ENCODE results near the gene LRRC2. TPM values are rescaled to one million over a fixed set of nuclear protein-coding genes. Genes with fewer than 3 reads are reported as not detected.

The LRRC2 gene
- total and polyA plus RNA-seq, 2 of the 13 experiments (the other 11 are each of a cell fraction or from before 2014, with no cell fraction given), result 0.27 to 0.58 TPM

- no peaks in the 10 kb centered on the region for H3K9me3 ChIP-seq (ENCODE audit: low read length)
- no peaks in the 10 kb centered on the region for H4K20me1 ChIP-seq (ENCODE audit: insufficient read depth, low read length)
- ATAC-seq, result peak; percentile 99
- no peaks in the 10 kb centered on the region for H3K36me3 ChIP-seq (replicated peaks in 1 of 2; ENCODE audit: control insufficient read depth in 1 of 2, insufficient read depth in 2 of 2, low read length in 2 of 2)
- H3K4me1 ChIP-seq (ENCODE audit: insufficient read depth, low read length), result peaks cover 16% of the 10 kb centered on the region
- H3K27ac ChIP-seq (ENCODE audit: extremely low read length, insufficient read depth, low read length), result peak overlapping the region; percentile 76
- peak overlapping the region; percentile 64 for H3K9ac ChIP-seq (ENCODE audit: insufficient read depth, low read depth, low read length)
- no peaks in the 10 kb centered on the region for H3K27me3 ChIP-seq (ENCODE audit: control insufficient read depth in 1 of 2, insufficient read depth in 2 of 2, low read length in 2 of 2)
- H3K79me2 ChIP-seq (ENCODE audit: insufficient read depth, low read length), result no peaks in the 10 kb centered on the region
- ChIA-PET CTCF (ENCODE audit: low intra/inter-chr PET ratio, low total read pairs) (interaction anchor here (0.8 to 2.2 kb wide), 2 partner anchors 67 to 70 kb away, joined by 4 to 32 read pairs; no protein-coding TSS in a partner anchor), POLR2A (interaction anchor here (0.6 to 2.1 kb wide), 9 partner anchors 8 to 386 kb away, joined by 3 to 50 read pairs (median 4); no protein-coding TSS in a partner anchor)
- TSS peak; percentile 85 for BruUV-seq (replicated peaks)
- in situ Hi-C loops (cut with HindIII; ENCODE audit: extremely low pct_ligation_motif_present, low pct_unique_long_range_greater_than_20kb), result loop anchor here (5.0 kb wide), 1 partner anchor 66 kb away; no protein-coding TSS in a partner anchor
- peak overlapping the region; percentile 93 for H2AFZ ChIP-seq (ENCODE audit: low read length)
- intact Hi-C loops (cut with micrococcal nuclease; ENCODE audit: unreplicated experiment), result loop anchor here (1.0 kb wide), 1 partner anchor 70 kb away; no protein-coding TSS in a partner anchor
- peak overlapping the region; percentile 66 to 69 (median 68) for H3K4me3 ChIP-seq (replicated peaks in 1 of 3; ENCODE audit: insufficient read depth in 1 of 3, low read depth in 2 of 3, low read length in 3 of 3)
- peak; percentile 93 for DNase-seq (ENCODE audit: low spot score)
- peak; percentile 99 for FAIRE-seq
- WGBS (ENCODE audit: low lambda C conversion rate), result 10% methylated on average over 20 of the region's 22 CpGs
- H3K4me2 ChIP-seq (ENCODE audit: low read depth, low read length), result peak overlapping the region; percentile 73
- TF ChIP-seq JUNB (CRISPR knock-in tag; IDR thresholded peaks at IDR 0.05; ENCODE audit: borderline replicate concordance) (no peak), ZFP36L2 (CRISPR knock-in tag; IDR thresholded peaks at IDR 0.05) (no peak), ZNF788 (CRISPR knock-in tag; IDR thresholded peaks at IDR 0.05; ENCODE audit: borderline replicate concordance) (peak; percentile 20; the same call in 1 of the 2 replicates), HES4 (CRISPR knock-in tag; IDR thresholded peaks at IDR 0.05; ENCODE audit: borderline replicate concordance) (no peak), ZNF563 (CRISPR knock-in tag; IDR thresholded peaks at IDR 0.05) (no peak), SATB2 (CRISPR knock-in tag; IDR thresholded peaks at IDR 0.05) (no peak), BCLAF1 (IDR thresholded peaks at IDR 0.05) (no peak), ZNF34 (CRISPR knock-in tag; IDR thresholded peaks at IDR 0.05; ENCODE audit: borderline replicate concordance) (no peak), ZNF205 (CRISPR knock-in tag; IDR thresholded peaks at IDR 0.05) (no peak), ZNF274 (CRISPR knock-in tag; IDR thresholded peaks at IDR 0.05) (no peak), ZBTB34 (CRISPR knock-in tag; IDR thresholded peaks at IDR 0.05) (no peak), MIER3 (CRISPR knock-in tag; IDR thresholded peaks at IDR 0.05; ENCODE audit: borderline replicate concordance) (0 out of 2 replicates have a peak, but pooled peaks have one; percentile 31), ZBTB33 (CRISPR knock-in tag; IDR thresholded peaks at IDR 0.05) (no peak; the same call in 1 of the 2 replicates), SMC3 (IDR thresholded peaks at IDR 0.05; ENCODE audit: low read length) (peak; percentile 83), ZNF850 (CRISPR knock-in tag; conservative IDR thresholded peaks at IDR 0.05) (no peak)
Measured at GRCh38 chr3:46558184-46559043, 7.7 kb downstream of the LRRC2 start.

Data from HepG2 (cell line).